ENCODE measurements around the gene GRPEL2.
"Not testable (repeated sequence)": the region's sequence is repeated elsewhere in the genome, so short reads cannot be mapped to it uniquely, and the experiment has no call there.

Gene GRPEL2

GRCh38 chr5:149387081-149387631 is 41.9 kb downstream of the GRPEL2 start:
- no peaks in the 10 kb centered on the region for H4K20me1 ChIP-seq
- H3K27me3 ChIP-seq: no peaks in the 10 kb centered on the region
- H3K9ac ChIP-seq: no peak overlapping the region
- H3K4me3 ChIP-seq: no peak overlapping the region
- peaks cover 6 to 29% (median 11%) of the 10 kb centered on the region in 10 experiments; a peak in 19 of 20 replicates for H3K4me1 ChIP-seq
- H3K9me3 ChIP-seq (replicated peaks in 1 of 11): no peaks in the 10 kb centered on the region
- no peak overlapping the region for H3K27ac ChIP-seq
- H3K36me3 ChIP-seq: no peaks in the 10 kb centered on the region
- no peak overlapping the region for H3K4me2 ChIP-seq
- TF ChIP-seq Cebpa-rat (IDR thresholded peaks at IDR 0.05): no peak

- no peaks in the 10 kb centered on the region for H3K36me3 ChIP-seq
- H3K27ac ChIP-seq: no peak overlapping the region
- H4K20me1 ChIP-seq: no peaks in the 10 kb centered on the region
- TF ChIP-seq Cebpa-rat (IDR thresholded peaks at IDR 0.05): no peak
- H3K4me3 ChIP-seq: no peak overlapping the region
- H3K4me2 ChIP-seq: no peak overlapping the region
- H3K27me3 ChIP-seq: no peaks in the 10 kb centered on the region
- H3K9me3 ChIP-seq (replicated peaks in 1 of 11): no peaks in the 10 kb centered on the region
- H3K9ac ChIP-seq: no peak overlapping the region
- H3K4me1 ChIP-seq: peaks cover 6 to 21% (median 11%) of the 10 kb centered on the region in 10 experiments; a peak in 19 of 20 replicates
Measured at GRCh38 chr5:149387982-149388381, 42.7 kb downstream of the GRPEL2 start.

GRCh38 chr5:149388498-149389190 is 43.3 kb downstream of the GRPEL2 start:
- Histone ChIP-seq H3K27me3 (no peaks in the 10 kb centered on the region), H3K4me3 (no peak overlapping the region), H3K4me2 (peak overlapping the region in 3 of 11 experiments; percentile 8 to 46 (median 23); a peak in 3 of 22 replicates), H3K36me3 (no peaks in the 10 kb centered on the region), H3K9me3 (replicated peaks in 1 of 11) (no peaks in the 10 kb centered on the region), H4K20me1 (no peaks in the 10 kb centered on the region), H3K9ac (no peak overlapping the region), H3K4me1 (peaks cover 6 to 20% (median 11%) of the 10 kb centered on the region in 10 experiments; a peak in 19 of 20 replicates), H3K27ac (no peak overlapping the region)
- no peak for TF ChIP-seq Cebpa-rat (IDR thresholded peaks at IDR 0.05)

GRCh38 chr5:149389552-149390495 is 44.5 kb downstream of the GRPEL2 start:
- TF ChIP-seq Cebpa-rat (IDR thresholded peaks at IDR 0.05): no peak
- H3K4me2 ChIP-seq: peak overlapping the region in 3 of 11 experiments; percentile 8 to 46 (median 23); a peak in 4 of 22 replicates
- H3K4me1 ChIP-seq: peaks cover 6 to 20% (median 11%) of the 10 kb centered on the region in 10 experiments; a peak in 19 of 20 replicates
- no peaks in the 10 kb centered on the region for H3K36me3 ChIP-seq
- no peak overlapping the region for H3K9ac ChIP-seq
- no peak overlapping the region for H3K4me3 ChIP-seq
- no peaks in the 10 kb centered on the region for H3K9me3 ChIP-seq (replicated peaks in 1 of 11)
- H3K27me3 ChIP-seq: no peaks in the 10 kb centered on the region
- H3K27ac ChIP-seq: no peak overlapping the region
- H4K20me1 ChIP-seq: no peaks in the 10 kb centered on the region

GRCh38 chr5:149391076-149391475 is 45.8 kb downstream of the GRPEL2 start:
- H3K9ac ChIP-seq; H3K27ac ChIP-seq; H3K4me3 ChIP-seq; H3K9me3 ChIP-seq (replicated peaks in 1 of 11); H4K20me1 ChIP-seq; H3K36me3 ChIP-seq; H3K27me3 ChIP-seq; H3K4me2 ChIP-seq: not testable (repeated sequence)
- peaks cover 0 to 14% (median 2%) of the 10 kb centered on the region in 10 experiments; a peak in 11 of 20 replicates for H3K4me1 ChIP-seq

- peaks cover 0 to 14% (median 0%) of the 10 kb centered on the region in 10 experiments; a peak in 6 of 20 replicates for H3K4me1 ChIP-seq
- H3K27me3 ChIP-seq: no peaks in the 10 kb centered on the region
- H3K36me3 ChIP-seq: no peaks in the 10 kb centered on the region
- H3K9ac ChIP-seq: no peak overlapping the region
- H3K27ac ChIP-seq: no peak overlapping the region
- no peaks in the 10 kb centered on the region for H3K9me3 ChIP-seq (replicated peaks in 1 of 11)
- no peaks in the 10 kb centered on the region for H4K20me1 ChIP-seq
- H3K4me3 ChIP-seq: no peak overlapping the region
- no peak overlapping the region for H3K4me2 ChIP-seq
- no peak for TF ChIP-seq Cebpa-rat (IDR thresholded peaks at IDR 0.05)
Measured at GRCh38 chr5:149391524-149391923, 46.2 kb downstream of the GRPEL2 start.

GRCh38 chr5:149392718-149393117 is 47.4 kb downstream of the GRPEL2 start:
- H3K4me3 ChIP-seq: no peak overlapping the region
- no peak for TF ChIP-seq Cebpa-rat (IDR thresholded peaks at IDR 0.05)
- H3K36me3 ChIP-seq: no peaks in the 10 kb centered on the region
- no peaks in the 10 kb centered on the region for H3K27me3 ChIP-seq
- H3K9ac ChIP-seq: no peak overlapping the region
- H3K27ac ChIP-seq: no peak overlapping the region
- H3K9me3 ChIP-seq (replicated peaks in 1 of 11): no peaks in the 10 kb centered on the region
- no peak overlapping the region for H3K4me2 ChIP-seq
- peaks cover 0 to 14% (median 0%) of the 10 kb centered on the region in 10 experiments; a peak in 6 of 20 replicates for H3K4me1 ChIP-seq
- H4K20me1 ChIP-seq: no peaks in the 10 kb centered on the region

- H3K4me2 ChIP-seq; H3K9ac ChIP-seq; H4K20me1 ChIP-seq; H3K27ac ChIP-seq; H3K36me3 ChIP-seq; H3K4me3 ChIP-seq; H3K9me3 ChIP-seq (replicated peaks in 1 of 11); H3K4me1 ChIP-seq; H3K27me3 ChIP-seq: not testable (repeated sequence)
Measured at GRCh38 chr5:149394996-149395395, 49.7 kb downstream of the GRPEL2 start.

GRCh38 chr5:149397530-149397929 is 52.2 kb downstream of the GRPEL2 start:
- H3K4me2 ChIP-seq: no peak overlapping the region
- no peaks in the 10 kb centered on the region for H3K9me3 ChIP-seq (replicated peaks in 1 of 11)
- no peaks in the 10 kb centered on the region for H3K36me3 ChIP-seq
- no peak for TF ChIP-seq Cebpa-rat (IDR thresholded peaks at IDR 0.05)
- no peak overlapping the region for H3K4me3 ChIP-seq
- no peaks in the 10 kb centered on the region for H4K20me1 ChIP-seq
- H3K27me3 ChIP-seq: no peaks in the 10 kb centered on the region
- H3K9ac ChIP-seq: no peak overlapping the region
- H3K27ac ChIP-seq: no peak overlapping the region
- peaks cover 8 to 21% (median 15%) of the 10 kb centered on the region in 10 experiments; a peak in 18 of 20 replicates for H3K4me1 ChIP-seq

GRCh38 chr5:149398747-149399266 is 53.5 kb downstream of the GRPEL2 start:
- not testable (repeated sequence) for H3K9me3 ChIP-seq (replicated peaks in 1 of 11)

More at GRCh38 chr5:149398747-149399266, 53.5 kb downstream of the GRPEL2 start:
- not testable (repeated sequence) for H3K4me3 ChIP-seq, H3K9ac ChIP-seq, H3K36me3 ChIP-seq, H3K27me3 ChIP-seq, H3K27ac ChIP-seq, H4K20me1 ChIP-seq
- Histone ChIP-seq H3K4me1 (peaks cover 8 to 21% (median 15%) of the 10 kb centered on the region in 10 experiments; a peak in 18 of 20 replicates), H3K4me2 (peak overlapping the region in 2 of 11 experiments; percentile 35 to 38; a peak in 2 of 22 replicates)
